ENCODE results near the gene LRP10.
"Not testable (repeated sequence)": the region's sequence is repeated elsewhere in the genome, so short reads cannot be mapped to it uniquely, and the experiment has no call there.

LRP10 gene

GRCh38 chr14:22842211-22843122, 29.1 kb upstream of the LRP10 start:
- DNase-seq (ENCODE audit: low read depth in 2 of 2): no peak

- no peak for DNase-seq (ENCODE audit: low read depth in 2 of 2)
Measured at GRCh38 chr14:22843123-22843925, 28.2 kb upstream of the LRP10 start.

GRCh38 chr14:22844221-22845102, 27.1 kb upstream of the LRP10 start:
- DNase-seq (ENCODE audit: low read depth in 2 of 2): no peak

- no peak for DNase-seq (ENCODE audit: low read depth in 2 of 2)
Measured at GRCh38 chr14:22845103-22845394, 26.5 kb upstream of the LRP10 start.

- DNase-seq (ENCODE audit: low read depth in 2 of 2): no peak
Measured at GRCh38 chr14:22845821-22846625, 25.5 kb upstream of the LRP10 start.

GRCh38 chr14:22846811-22847307, 24.7 kb upstream of the LRP10 start:
- DNase-seq (ENCODE audit: low read depth in 2 of 2): no peak

- DNase-seq (ENCODE audit: low read depth in 2 of 2): no peak
Measured at GRCh38 chr14:22847661-22848341, 23.7 kb upstream of the LRP10 start.

- peak; percentile 88 to 89 for DNase-seq (ENCODE audit: low read depth in 2 of 2)
Measured at GRCh38 chr14:22848351-22849164, 23.0 kb upstream of the LRP10 start.

GRCh38 chr14:22849212-22849819, 22.2 kb upstream of the LRP10 start:
- DNase-seq (ENCODE audit: low read depth in 2 of 2): no peak

GRCh38 chr14:22850944-22851764, 20.4 kb upstream of the LRP10 start:
- DNase-seq (ENCODE audit: low read depth in 2 of 2): peak in 1 of 2 experiments; percentile 54

GRCh38 chr14:22852178-22852577, 19.4 kb upstream of the LRP10 start:
- DNase-seq (ENCODE audit: low read depth in 2 of 2): not testable (repeated sequence)

GRCh38 chr14:22852599-22852939, 19.0 kb upstream of the LRP10 start:
- no peak for DNase-seq (ENCODE audit: low read depth in 2 of 2)

- peak in 1 of 2 experiments; percentile 64 for DNase-seq (ENCODE audit: low read depth in 2 of 2)
Measured at GRCh38 chr14:22852940-22853767, 18.4 kb upstream of the LRP10 start.

- not testable (repeated sequence) for DNase-seq (ENCODE audit: low read depth in 2 of 2)
Measured at GRCh38 chr14:22854296-22854695, 17.2 kb upstream of the LRP10 start.

GRCh38 chr14:22854963-22855724, 16.4 kb upstream of the LRP10 start:
- DNase-seq (ENCODE audit: low read depth in 2 of 2): no peak

GRCh38 chr14:22856428-22856827, 15.1 kb upstream of the LRP10 start:
- DNase-seq (ENCODE audit: low read depth in 2 of 2): no peak

GRCh38 chr14:22860377-22860776, 11.2 kb upstream of the LRP10 start:
- not testable (repeated sequence) for DNase-seq (ENCODE audit: low read depth in 2 of 2)
